NCI-H187 treated with DMSO at 0.1 percent for 48 hours (cell line): ENCODE results near the gene IGFBPL1.
"Not testable (repeated sequence)": the region's sequence is repeated elsewhere in the genome, so short reads cannot be mapped to it uniquely, and the experiment has no call there.

ENCODE experiments used
- DNase-seq: peaks from one replicate; lab custom pipeline; 2025; lab: John Stamatoyannopoulos, UW

Gene IGFBPL1

DNA sequence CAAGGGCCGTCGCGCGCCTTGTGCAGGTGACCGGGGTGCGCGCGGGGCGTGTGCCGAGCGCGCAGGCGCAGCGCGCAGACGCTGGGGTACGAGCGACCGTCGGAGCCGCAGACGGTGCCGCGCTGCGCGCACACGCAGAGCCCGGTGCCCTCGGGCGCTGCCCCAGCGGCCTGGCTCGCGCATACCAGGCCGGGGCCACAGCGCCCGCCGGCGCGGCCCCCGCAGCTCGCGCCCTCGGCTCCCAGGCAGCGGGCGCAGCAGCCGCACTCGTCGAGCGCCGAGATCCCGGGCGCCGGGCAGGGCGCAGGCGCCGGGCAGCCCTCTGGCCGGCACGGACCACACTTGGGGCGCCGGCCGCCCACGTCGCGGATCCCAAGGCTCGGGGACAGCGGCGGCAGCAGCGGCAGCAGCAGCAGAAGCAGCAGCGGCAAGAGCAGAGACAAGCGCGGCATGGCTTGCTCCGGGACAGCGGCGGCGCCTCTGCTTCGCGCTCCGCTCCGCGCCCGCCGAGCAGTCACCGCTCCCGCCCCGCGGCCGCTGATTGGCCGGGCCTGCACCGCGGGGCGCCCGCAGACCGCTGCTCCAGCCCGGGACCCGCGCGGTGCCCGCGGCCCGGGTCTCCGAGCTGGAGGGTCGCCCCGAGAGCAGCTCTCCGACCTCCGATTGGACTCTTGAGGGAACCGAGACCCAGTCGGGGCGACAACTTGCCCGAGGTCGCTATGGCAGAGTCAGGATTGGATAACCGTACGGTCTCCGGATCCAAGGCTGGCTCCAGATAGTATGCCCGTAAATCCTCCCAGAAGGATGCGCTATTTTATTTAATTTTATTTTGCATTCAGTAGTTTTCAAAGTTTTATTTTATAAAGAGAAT is at the start of gene IGFBPL1:
Gene IGFBPL1 (minus strand): TSS at position 482 of the 871 bp plus-strand sequence. CDS start 30 bp downstream, at position 452.
- no peak for DNase-seq

DNA sequence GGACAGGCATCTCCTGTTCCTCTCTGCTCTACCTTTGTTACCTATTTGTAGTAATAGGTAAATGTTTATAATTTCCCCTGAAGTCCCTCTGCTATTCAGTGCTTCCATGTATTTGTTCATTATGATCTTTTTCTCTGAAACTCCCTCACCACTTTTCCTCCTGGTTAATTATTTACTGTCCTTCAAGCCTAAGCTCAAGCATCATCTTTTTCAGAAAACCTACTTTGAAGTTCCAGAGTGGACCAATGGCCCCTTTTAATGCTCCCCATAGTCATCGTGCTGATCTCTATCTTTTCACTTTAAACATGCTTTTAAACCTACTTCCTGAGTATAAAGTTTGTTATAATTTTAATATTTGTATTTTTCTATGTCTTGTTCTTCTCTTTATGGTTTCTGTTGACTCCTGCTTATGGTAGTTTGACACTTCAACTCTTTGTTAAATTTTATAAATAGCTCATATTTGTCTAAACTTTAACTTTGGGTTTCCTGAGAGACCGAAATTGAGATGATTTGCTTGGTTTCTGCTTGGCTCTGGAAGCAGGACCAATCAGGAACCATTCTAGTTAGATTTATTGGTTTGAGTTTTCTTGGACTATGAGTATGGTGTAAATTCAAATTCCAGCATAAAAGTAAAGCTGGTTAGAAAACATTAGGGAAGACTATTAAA is 48.5 kb upstream of the IGFBPL1 start:
- DNase-seq: not testable (repeated sequence)

DNA sequence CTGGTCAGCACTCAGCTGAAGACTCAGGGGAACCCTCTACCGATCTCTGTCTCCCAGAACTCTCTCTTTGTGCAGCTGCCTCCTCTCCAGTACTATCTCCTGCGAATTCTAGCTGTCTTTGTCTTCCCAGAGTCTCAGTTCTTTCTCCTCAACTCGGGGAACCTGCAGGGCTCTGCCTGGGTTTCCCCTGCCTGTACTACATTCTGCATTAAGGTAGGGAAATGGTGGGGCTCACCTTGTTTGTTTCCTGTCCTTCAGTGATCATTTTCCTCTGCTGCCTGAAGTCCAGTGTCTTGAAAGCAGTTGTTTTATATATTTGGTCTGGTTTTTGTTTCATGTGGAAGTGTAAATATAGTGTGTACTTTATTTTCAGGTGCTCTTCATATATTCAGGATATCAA is 43.1 kb upstream of the IGFBPL1 start:
- DNase-seq: no peak

DNA sequence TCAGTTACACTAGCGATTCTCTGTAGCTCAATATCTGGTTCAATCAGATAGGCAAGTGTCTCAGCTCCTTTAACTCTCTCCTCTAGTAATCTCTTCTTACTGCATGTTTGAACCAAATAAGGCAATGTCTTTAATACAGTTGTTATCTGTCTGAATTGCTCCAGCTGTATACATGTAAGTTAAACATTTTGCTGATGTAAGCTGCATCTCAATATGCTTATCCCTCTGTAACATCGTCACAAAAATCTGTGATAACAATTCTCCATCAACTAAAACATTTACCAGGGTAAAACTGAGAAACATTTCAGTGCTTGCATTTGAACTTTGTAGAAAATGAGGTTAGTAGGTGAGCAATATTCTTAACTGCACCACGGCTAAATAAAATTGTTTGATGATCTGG is 29.6 kb upstream of the IGFBPL1 start:
- DNase-seq: no peak

DNA sequence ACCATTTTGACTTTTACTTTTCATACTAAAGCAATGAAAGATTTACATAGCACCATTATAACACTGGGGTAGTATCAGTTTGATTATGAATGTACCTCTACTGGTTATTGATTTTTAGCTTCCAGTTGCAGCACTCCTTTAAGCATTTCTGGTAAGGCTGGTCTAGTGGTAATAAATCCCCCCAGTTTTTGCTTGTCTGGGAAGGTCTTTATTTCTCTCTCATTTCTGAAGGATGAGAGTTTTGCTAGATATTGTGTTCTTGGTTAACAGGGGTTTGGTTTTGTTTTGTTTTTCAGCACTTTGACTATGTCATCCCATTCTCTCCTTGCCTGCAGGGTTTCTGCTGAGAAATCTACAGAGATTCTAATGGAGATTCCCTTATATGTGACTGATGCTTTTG is 26.9 kb upstream of the IGFBPL1 start:
- DNase-seq: no peak

DNA sequence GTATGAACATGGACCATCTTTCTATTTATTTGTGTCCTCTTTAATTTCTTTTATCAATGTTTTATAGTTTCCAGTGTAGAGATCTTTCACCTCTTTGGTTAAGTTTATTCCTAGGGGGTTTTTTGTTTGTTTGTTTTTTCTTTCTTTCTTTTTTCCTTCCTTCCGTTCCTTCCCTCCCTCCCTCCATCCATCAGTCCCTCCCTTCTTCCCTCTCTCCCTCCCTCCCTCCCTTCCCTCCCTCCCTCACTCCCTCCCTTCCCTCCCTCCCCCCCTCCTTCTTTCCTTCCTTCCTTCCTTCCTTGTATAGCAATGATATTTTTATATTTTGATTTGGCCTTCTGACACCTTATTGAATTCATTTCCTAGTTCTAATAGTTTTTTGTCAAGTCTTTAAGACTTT is 23.4 kb upstream of the IGFBPL1 start:
- DNase-seq: no peak

DNA sequence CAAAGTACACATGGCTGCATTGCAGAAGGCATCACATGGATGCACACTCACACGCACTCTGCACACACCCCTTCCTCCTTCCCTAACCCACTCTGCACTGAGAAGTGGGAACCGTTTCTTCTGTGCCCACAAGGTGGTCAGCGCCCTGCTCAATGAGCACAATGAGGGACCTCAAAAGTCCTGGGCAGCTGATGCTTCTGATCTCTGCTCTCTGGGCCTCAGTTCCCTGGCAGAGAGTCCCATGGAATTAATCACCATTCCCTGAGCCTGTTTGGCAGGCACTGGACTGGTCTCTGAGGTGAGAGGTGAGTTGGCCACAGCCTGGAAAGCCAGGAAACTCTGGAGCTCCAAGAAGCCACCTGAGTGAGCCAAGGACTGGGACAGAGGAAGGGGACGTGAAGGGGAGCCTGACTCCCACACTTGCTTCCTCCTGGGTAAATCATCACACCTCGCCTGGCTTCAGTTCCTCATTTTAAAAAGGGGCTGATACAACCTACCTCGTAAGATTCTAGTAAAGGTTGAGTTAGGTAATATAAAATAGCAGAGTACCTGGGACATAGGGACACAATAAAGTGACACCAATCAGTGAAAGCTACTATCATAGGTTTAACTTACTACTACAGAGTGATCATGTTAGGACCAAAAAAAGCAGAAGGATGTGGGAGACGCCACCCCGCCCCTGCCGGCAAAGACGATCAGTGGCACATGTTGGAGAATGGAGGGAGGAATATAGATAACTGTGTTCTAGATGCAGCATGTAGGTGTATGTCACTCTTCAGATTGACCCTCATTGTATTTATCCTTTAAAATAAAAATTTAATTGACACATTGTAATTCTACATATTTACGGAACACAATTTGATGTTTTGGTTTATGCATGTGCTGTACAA is 21.1 kb upstream of the IGFBPL1 start:
- DNase-seq: no peak

- DNase-seq: no peak
These were observed 19.3 kb upstream of the IGFBPL1 start for GRCh38 chr9:38443597-38443996.

DNA sequence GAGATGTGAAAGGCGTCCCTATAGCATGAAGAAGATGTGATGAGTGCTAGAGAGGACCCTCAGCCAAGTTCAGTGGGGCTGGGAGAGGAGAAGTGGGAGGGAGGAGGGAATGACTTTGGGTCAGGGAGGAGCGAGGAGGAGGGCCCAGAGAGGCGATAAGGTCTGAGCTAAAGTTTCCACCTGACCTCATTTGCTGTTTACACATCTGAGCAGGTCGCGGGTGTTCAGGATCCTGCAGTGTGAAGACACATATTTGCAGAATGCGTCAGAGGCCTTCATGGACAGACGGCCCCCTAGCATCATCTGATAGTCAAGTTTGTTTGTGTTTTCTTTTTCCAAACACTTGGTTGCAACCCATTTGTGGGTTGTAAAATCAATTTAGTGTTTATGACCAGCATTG is 18.9 kb upstream of the IGFBPL1 start:
- no peak for DNase-seq

DNA sequence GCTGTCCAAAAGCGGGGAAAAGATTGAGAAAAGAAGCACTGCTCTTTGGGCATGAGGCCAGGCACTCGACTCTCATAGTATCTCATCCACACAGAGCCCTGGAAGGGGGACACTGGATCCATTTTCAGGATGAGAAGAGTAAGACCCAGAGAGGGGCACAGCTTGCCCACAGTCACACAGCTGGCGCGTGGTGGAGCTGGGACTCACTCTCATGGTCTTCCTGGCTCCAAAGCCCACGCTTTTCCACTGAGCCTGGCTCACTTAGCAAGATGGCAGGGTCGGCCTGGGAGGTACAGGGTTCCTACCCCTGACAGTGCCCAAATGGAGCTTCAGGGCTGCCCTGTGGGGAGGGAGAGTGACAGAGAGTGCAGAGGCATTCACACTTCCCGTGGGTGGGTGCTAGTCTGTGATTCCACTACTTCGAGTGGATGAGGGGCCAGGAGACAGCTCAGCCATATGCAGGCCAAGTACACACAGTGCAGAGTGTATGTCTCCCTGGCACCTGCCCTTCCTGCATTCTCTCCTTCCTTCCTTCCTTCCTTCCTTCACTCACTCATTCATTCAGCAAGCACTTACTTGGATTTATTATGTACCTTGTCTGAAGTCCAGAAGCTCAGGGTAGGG is 18.3 kb upstream of the IGFBPL1 start:
- no peak for DNase-seq

DNA sequence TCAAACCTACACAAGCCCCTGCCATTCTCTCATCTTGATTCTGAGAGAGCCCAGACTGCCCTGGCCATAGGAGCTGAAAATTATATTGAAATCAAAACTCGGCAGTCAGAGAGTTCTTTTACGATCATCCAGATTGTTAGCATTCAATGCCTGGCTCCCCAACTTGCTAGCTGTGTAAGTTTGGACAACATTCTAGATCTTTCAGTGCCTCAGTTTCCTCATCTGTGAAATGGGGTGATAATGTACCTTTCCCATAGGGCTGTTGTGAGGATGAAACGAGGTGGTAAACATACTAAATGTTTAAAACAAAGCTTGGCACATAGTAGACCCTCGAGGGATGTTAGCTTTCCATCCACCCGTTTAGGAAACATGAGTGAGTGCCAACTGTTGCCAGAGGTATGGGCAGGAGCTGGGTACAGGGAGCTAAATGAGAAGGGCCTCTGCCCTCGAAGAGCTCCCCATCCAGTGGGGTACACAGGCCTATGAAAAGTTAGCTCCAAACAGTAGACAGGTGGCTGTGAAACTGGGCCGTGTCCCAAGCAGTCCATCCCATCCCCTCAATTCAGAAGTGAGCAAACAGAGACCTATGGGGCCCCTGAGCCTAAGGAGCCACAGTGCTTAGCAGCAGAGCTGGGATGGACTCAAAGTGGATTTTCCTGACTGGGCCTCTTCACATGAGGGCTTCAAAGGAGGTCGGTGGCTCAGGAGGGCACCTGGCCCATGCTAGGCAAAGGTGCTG is 17.3 kb upstream of the IGFBPL1 start:
- DNase-seq: no peak

- no peak for DNase-seq
These were observed 16.3 kb upstream of the IGFBPL1 start for GRCh38 chr9:38440516-38440915.

GRCh38 chr9:38439916-38440301 is 15.7 kb upstream of the IGFBPL1 start:
- DNase-seq: no peak

GRCh38 chr9:38439291-38439915 is 15.1 kb upstream of the IGFBPL1 start:
- no peak for DNase-seq

DNA sequence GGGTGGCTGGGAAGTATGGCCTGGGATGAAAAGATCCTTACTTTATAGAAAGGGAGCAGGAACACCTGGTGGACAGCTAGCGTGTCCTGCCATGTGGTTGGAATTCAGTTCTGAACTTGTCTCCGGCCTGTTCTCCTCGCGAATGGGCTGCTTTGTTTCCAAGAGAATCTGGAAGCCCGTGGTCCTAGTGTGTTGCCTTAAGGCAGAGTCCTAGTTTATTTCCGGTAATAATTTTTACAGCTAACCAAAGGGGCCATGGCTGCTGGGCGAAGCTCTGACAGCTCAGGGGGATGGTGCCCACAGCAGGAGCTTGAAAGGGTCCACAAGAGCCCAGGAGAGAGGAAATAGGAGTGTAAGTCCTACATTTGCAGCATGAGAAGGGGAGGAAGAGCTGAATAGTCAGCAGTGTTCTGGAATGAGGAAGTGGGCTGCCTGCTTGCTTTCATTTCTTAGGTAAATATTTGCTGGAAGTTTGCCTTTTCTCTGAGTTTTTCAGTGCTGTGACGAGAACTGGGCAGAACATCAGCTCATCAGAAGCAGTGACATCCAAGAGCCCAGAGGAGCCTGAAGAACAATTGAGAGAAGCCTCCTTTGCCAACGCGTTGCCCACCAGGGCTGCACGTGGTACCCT is 13.1 kb upstream of the IGFBPL1 start:
- no peak for DNase-seq

DNA sequence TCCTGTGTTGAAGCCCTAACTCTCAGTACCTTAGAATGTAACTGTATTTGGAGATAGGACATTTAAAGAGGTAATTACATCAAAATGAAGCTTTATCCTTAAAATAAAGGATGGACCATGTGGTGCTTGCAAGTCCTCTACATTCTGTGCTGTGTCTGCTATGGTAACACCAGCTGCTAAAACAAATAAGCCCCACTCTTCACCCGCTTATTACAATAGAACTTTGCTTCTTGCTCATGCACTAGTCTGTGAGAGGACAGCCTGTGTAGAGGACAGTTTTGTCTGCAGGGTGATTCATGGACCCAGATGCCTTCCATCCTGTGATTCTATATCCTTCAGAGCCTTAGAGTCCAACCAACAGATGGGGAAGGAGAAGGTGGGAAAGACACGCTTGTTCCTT is 12.5 kb upstream of the IGFBPL1 start:
- DNase-seq: no peak

DNA sequence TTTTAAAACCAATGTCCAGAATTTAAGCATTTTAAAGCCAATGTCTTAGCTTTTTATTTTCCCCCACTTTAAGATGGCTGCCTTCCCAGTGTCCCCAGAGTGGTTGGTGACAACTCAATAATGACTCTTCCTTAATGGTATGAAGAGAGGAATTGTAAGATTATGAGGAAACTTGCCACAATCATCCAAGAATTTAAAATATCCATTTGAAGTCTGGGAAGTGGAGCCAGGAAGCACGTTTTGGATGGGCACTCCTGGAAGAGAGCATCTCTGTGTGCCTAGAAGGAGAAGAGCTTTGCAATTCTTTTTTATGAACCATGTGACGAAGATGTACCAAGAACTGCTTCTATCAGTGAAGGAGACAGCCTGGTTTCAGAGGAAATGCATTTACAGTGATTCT is 11.3 kb upstream of the IGFBPL1 start:
- DNase-seq: no peak

DNA sequence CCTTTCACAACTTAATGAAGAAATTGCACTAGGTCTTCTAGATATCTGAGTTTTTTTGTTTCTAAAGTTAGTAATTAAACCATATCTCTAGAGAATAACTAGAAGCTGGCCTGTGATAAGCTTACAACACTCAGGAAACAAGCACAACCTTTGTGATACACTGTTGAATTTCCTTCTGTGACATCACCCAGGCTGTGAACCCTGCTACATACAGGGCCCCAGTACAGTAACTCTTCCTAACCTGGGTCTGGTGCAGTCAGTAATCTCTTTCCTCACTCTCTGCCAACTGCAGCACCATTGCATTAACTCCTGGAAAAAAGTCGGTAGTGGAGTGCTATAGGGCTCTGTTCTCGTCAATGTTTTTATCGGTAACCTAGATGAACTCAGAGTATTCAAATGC is 10.6 kb upstream of the IGFBPL1 start:
- DNase-seq: no peak

DNA sequence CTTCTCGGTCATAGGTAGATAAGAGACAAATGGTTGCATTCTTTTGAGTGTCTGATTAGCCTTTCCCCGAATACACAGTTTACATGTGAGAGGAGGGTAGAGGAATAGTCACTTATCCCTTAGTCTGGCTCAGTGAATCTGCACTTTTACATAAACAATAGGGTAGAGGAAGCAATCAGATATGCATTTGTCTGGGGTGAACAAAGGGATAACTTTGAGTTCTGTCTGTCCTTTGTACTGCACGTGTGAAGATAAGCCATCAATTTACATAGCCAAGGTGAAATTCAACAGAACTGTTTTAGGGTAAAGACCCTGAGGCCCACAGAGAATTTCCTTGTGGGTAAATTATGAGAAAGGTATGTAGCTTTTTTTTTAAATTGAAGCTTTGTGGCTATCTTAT is 10.1 kb upstream of the IGFBPL1 start:
- no peak for DNase-seq

DNA sequence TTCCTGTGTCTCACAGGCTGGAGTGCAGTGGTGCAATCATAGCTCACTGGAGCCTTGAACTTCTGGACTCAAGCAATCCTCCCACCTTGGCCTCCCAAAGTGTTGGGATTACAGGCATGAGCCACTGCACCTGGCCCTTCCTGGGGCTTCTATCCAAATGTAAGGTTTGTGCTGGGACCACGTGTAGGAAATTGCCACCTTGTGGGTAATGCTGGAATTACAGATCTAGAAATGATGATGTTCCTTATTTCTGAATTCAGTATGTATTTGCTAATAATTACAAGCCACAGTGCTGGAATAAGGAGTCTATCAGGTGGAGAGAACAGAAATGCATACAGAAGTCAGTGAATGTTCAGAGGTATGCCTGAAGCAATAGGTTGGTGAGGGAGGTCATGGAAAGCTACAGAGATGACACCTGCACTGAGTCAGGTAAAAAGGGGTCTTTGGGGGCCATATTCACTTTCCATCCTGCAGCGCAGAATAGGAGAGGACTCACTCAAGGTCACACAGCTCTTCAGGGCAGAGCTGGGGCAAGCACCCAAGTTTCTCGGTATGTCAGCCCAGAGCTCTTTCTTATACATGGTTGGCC is 8.8 kb upstream of the IGFBPL1 start:
- DNase-seq: no peak
